Fibroblast of villous mesenchyme (primary cell): ENCODE measurements around the gene RABGGTA. TPM values are rescaled to one million over a fixed set of nuclear protein-coding genes. Genes with fewer than 3 reads are reported as not detected.

Experiments
- DNase-seq: peaks from one replicate; pipeline ENCODE4 v3.0.0-alpha.2; 2010; ENCODE audit warnings: low read depth
- H3K4me3 ChIP-seq: 2 replicates; pipeline ENCODE4 v1.5.1; 2011; ENCODE audit warnings: low read depth, mild to moderate bottlenecking, low read length
- total RNA-seq: library from RNA; depleted of rRNA; stranded (reverse); fragments of >200 nt; gene quantifications from 2 replicates; pipeline ENCODE4 v1.2.3, GENCODE V29; 2012
- TF ChIP-seq, protein P1 (sequence below): IDR thresholded peaks from 2 replicates; pipeline ENCODE4 v1.5.1; 2012; ENCODE audit warnings: low read depth, mild to moderate bottlenecking, low read length; ENCODE audit not compliant: insufficient read depth

The RABGGTA gene
- total RNA-seq, 1 donor = 28.1 TPM

DNA sequence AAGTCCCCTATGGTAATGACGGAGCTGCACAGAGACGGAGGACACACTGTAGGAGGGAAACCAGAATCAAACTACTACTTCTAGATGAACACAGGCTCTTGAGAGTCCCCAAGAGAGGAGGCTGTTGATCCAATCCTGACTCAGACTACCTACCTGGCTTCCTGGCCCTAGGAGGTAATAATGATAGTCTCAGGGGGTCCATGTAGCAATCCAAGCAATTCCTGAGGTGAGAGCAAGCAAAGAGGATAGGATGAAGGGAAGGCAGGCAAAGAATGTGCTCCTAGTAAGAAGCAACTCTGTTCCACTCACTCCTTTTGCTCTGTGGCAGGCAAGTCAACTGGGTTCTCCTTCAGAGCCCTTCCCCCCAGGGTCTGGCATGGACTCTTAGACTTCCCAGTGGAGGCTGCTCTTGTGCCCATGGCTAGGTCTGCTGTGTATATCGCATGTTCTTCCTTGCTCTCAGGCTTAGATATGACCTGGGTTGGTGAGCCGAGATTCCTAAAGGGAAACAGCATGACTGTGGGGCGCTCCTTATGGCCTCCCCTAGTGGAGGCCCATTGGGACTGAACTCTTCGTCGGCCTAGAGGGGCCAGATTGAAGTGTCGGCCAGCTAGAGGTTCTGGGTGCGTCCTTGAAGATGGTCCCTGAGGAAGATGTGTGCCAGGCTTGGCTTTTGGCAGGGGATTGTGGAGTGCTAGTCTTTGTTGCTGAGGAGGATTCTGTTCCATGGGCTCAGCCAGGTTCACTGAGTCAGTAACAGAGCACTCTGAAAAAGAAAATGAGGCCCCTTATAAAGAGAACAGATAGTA, 31.1 kb downstream of the RABGGTA start:
- TF ChIP-seq, protein P1, sequence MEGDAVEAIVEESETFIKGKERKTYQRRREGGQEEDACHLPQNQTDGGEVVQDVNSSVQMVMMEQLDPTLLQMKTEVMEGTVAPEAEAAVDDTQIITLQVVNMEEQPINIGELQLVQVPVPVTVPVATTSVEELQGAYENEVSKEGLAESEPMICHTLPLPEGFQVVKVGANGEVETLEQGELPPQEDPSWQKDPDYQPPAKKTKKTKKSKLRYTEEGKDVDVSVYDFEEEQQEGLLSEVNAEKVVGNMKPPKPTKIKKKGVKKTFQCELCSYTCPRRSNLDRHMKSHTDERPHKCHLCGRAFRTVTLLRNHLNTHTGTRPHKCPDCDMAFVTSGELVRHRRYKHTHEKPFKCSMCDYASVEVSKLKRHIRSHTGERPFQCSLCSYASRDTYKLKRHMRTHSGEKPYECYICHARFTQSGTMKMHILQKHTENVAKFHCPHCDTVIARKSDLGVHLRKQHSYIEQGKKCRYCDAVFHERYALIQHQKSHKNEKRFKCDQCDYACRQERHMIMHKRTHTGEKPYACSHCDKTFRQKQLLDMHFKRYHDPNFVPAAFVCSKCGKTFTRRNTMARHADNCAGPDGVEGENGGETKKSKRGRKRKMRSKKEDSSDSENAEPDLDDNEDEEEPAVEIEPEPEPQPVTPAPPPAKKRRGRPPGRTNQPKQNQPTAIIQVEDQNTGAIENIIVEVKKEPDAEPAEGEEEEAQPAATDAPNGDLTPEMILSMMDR = no peak
- no peak for DNase-seq
- H3K4me3 ChIP-seq = no peak overlapping the region

- TF ChIP-seq, protein P1 = no peak
- no peak for DNase-seq
- H3K4me3 ChIP-seq = no peak overlapping the region
Observed at GRCh38 chr14:24238527-24239037, 32.8 kb downstream of the RABGGTA start.

GRCh38 chr14:24238123-24238522, 33.3 kb downstream of the RABGGTA start:
- no peak overlapping the region for H3K4me3 ChIP-seq
- no peak for DNase-seq
- TF ChIP-seq, protein P1 = no peak

GRCh38 chr14:24237463-24237955, 33.9 kb downstream of the RABGGTA start:
- no peak for DNase-seq
- TF ChIP-seq, protein P1 = no peak
- H3K4me3 ChIP-seq = no peak overlapping the region

- TF ChIP-seq, protein P1 = no peak
- no peak for DNase-seq
- no peak overlapping the region for H3K4me3 ChIP-seq
Observed at GRCh38 chr14:24236689-24237462, 34.5 kb downstream of the RABGGTA start.

- no peak for DNase-seq
- no peak overlapping the region for H3K4me3 ChIP-seq
- TF ChIP-seq, protein P1 = no peak
Observed at GRCh38 chr14:24235804-24236688, 35.4 kb downstream of the RABGGTA start.
